Spleen (tissue), 11 donors: Measurements from ENCODE around the gene PDE1C. TPM values are rescaled to one million over a fixed set of nuclear protein-coding genes. Genes with fewer than 3 reads are reported as not detected.

Source experiments
- DNase-seq: peaks from one replicate; pipeline ENCODE4 v3.0.0-alpha.2; 2020
- H3K27ac ChIP-seq, 8 donors: fragments of 200-600 bp; sonication (generic) in 7 of 8; 1 replicate in 4 of 8; 2 replicates in 4 of 8; pipeline versions ENCODE4 v1.5.0 to v1.8.0; 2016 to 2021; ENCODE audit warnings: inconsistent platforms in 4 of 8, mild to moderate bottlenecking in 4 of 8, moderate library complexity in 1 of 8
- H3K27me3 ChIP-seq, 7 donors: fragments of 200-600 bp; sonication (generic) in 6 of 7; replicated peaks in 1 of 7; 1 replicate in 4 of 7; 2 replicates in 3 of 7; pipeline versions ENCODE4 v1.5.0 to v1.8.0; 2016 to 2021; ENCODE audit warnings: inconsistent platforms in 3 of 7, mild to moderate bottlenecking in 1 of 7
- H3K36me3 ChIP-seq, 6 donors: fragments of 200-600 bp; sonication (generic) in 5 of 6; 1 replicate in 4 of 6; 2 replicates in 2 of 6; pipeline versions ENCODE4 v1.5.0 to v1.8.0; 2016 to 2021; ENCODE audit warnings: inconsistent platforms in 2 of 6
- H3K4me1 ChIP-seq, 6 donors: fragments of 200-600 bp; sonication (generic) in 5 of 6; 1 replicate in 3 of 6; 2 replicates in 3 of 6; pipeline versions ENCODE4 v1.5.0 to v1.8.0; 2016 to 2021; ENCODE audit warnings: inconsistent platforms in 3 of 6
- H3K4me3 ChIP-seq, 8 donors: fragments of 200-600 bp; sonication (generic) in 7 of 8; 1 replicate in 4 of 8; 2 replicates in 4 of 8; pipeline versions ENCODE4 v1.5.0 to v1.8.0; 2016 to 2021; ENCODE audit warnings: inconsistent platforms in 4 of 8, mild to moderate bottlenecking in 4 of 8, moderate library complexity in 2 of 8
- H3K9me3 ChIP-seq, 8 donors: fragments of 200-600 bp; sonication (generic) in 7 of 8; 1 replicate in 4 of 8; 2 replicates in 4 of 8; pipeline versions ENCODE4 v1.5.0 to v1.8.0; 2016 to 2021; ENCODE audit warnings: inconsistent platforms in 4 of 8
- CTCF ChIP-seq, 11 experiments: fragments of 200-600 bp in 7 of 11; fragments of 450-650 bp in 4 of 11; sonication (generic) in 4 of 11; IDR thresholded peaks in 8 of 11; conservative IDR thresholded peaks in 3 of 11; 1 replicate in 7 of 11; 2 replicates in 4 of 11; pipeline versions ENCODE4 v1.4.0 to v1.8.0; 2016 to 2021; ENCODE audit warnings: antibody characterized with exemption in 11 of 11, inconsistent platforms in 4 of 11, mild to moderate bottlenecking in 1 of 11
- POLR2A ChIP-seq, 3 donors: fragments of 450-650 bp; IDR thresholded peaks; one replicate each; pipeline ENCODE4 v1.5.1; 2017; ENCODE audit warnings: antibody characterized with exemption in 3 of 3, mild to moderate bottlenecking in 1 of 3
- POLR2AphosphoS5 ChIP-seq, 3 donors: sonication (generic); formaldehyde crosslinking; IDR thresholded peaks; one replicate each; pipeline ENCODE4 v1.5.1; 2017; ENCODE audit warnings: antibody characterized with exemption in 3 of 3
- WGBS, 5 donors: extraction: QIAGEN DNeasy Blood & Tissue Kit in 3 of 5; methylation state at CpG; one replicate each; pipeline versions ENCODE4 v1.1.5 to v1.1.7; 2013 to 2018; 5-methylcytosine and 5-hydroxymethylcytosine counted together
- intact Hi-C: fragments of 100-400 bp; cut with DNase I; formaldehyde crosslinking; loops from one replicate; pipeline ENCODE4 v1.15.0; 2023; ENCODE audit warnings: low total_unique reads
- polyA plus RNA-seq, 3 donors: library from polyadenylated mRNA; stranded (reverse); fragments of 200-250 nt; gene quantifications; one replicate each; pipeline ENCODE4 v1.2.1, GENCODE V29; 2013
- total RNA-seq, 7 donors: library from RNA; depleted of rRNA in 3 of 7; stranded (reverse); fragments of >200 nt in 3 of 7; fragmentation: NEBNext Ultra II Directional in 4 of 7; extraction: Animal tissue kit (Norgen Biotek cat#: 25700) in 4 of 7; gene quantifications; one replicate each; pipeline versions ENCODE4 v1.1.0 to v1.2.1, GENCODE V29; 2016 to 2021
- donor health status: healthy with polysubstance abuse.
- donor health status: DM: no; HTN: no; CAD: no; lungs with moderate emphysema.
- donor health status: DM: no; HTN: no; CAD: no.
- donor health status: Bipolar disorder and iron deficiency.
- donor health status: healthy.
- donor health status: DM: no; HTN: no; CAD: no.
- donor health status: DM: yes; HTN: yes; CAD: no.

Gene PDE1C
- total and polyA plus RNA-seq, 10 donors = 0.53 to 3.3 (median 1.6) TPM

DNA sequence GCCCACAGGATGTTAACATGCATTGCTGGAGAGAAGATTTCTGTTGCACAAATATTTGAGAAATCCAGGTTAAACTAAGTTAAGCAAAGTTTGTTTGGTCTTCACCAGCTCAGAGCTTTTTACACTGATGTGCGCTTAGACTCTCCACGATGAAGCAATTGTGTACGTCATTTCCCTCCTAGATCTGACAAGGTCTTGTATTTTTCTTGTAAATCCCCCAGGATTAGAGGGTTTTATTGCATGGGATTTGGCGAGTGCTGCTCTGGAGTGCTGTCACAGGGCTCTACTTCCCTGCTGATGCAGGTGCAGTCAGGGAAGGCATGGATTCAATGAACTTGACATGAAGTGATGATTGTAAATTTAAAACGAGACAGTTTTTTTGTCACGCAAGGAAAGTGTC is 173.3 kb downstream of the PDE1C start:
- Histone ChIP-seq H3K27ac (no peak overlapping the region), H3K4me1 (no peaks in the 10 kb centered on the region), H3K27me3 (no peaks in the 10 kb centered on the region), H3K9me3 (no peaks in the 10 kb centered on the region), H3K4me3 (no peak overlapping the region), H3K36me3 (no peaks in the 10 kb centered on the region)
- intact Hi-C loops = no loop called here
- DNase-seq = no peak
- 81 to 92% (median 84%) methylated on average over 6 of the region's 6 CpGs for WGBS, 5 donors
- TF ChIP-seq CTCF (IDR thresholded peaks at IDR 0.05 in 8 of 11, conservative IDR thresholded peaks at IDR 0.05 in 3 of 11) (no peak), POLR2AphosphoS5 (IDR thresholded peaks at IDR 0.05) (no peak), POLR2A (IDR thresholded peaks at IDR 0.05) (no peak)

DNA sequence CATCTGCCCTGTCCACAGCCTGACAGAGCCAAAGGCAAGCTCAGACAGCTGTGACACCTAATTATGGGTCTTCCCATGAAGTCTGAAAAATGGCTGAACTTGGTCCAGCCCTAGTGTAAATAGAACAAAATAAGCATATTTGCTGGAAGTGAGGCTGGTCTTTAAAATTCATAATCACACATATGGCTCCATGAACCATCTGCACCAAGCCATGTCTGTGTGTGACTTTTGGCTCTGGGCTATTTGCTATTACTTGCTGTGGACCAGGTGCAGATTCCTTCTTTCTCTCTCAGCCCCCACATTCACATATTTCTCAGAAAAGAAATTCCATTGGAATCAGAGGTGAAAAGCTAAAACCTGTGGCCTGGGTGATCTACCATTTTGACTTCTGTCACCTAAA is 175.9 kb downstream of the PDE1C start:
- H3K4me1 ChIP-seq = no peaks in the 10 kb centered on the region
- H3K27me3 ChIP-seq = no peaks in the 10 kb centered on the region
- no peak overlapping the region for H3K4me3 ChIP-seq
- intact Hi-C loops = no loop called here
- no peaks in the 10 kb centered on the region for H3K9me3 ChIP-seq
- no peak for DNase-seq
- TF ChIP-seq POLR2AphosphoS5 (IDR thresholded peaks at IDR 0.05) (no peak), CTCF (IDR thresholded peaks at IDR 0.05 in 8 of 11, conservative IDR thresholded peaks at IDR 0.05 in 3 of 11) (no peak), POLR2A (IDR thresholded peaks at IDR 0.05) (no peak)
- H3K27ac ChIP-seq = no peak overlapping the region
- H3K36me3 ChIP-seq = no peaks in the 10 kb centered on the region

GRCh38 chr7:31893365-31893764 is 176.8 kb downstream of the PDE1C start:
- Histone ChIP-seq H3K36me3 (no peaks in the 10 kb centered on the region), H3K4me1 (no peaks in the 10 kb centered on the region), H3K27me3 (no peaks in the 10 kb centered on the region), H3K9me3 (no peaks in the 10 kb centered on the region), H3K4me3 (no peak overlapping the region), H3K27ac (no peak overlapping the region)
- TF ChIP-seq POLR2A (IDR thresholded peaks at IDR 0.05) = no peak
- TF ChIP-seq CTCF (IDR thresholded peaks at IDR 0.05 in 8 of 11, conservative IDR thresholded peaks at IDR 0.05 in 3 of 11) = no peak
- no peak for TF ChIP-seq POLR2AphosphoS5 (IDR thresholded peaks at IDR 0.05)
- WGBS, 5 donors = 73 to 80% (median 75%) methylated on average over 3 of the region's 3 CpGs
- DNase-seq = no peak
- intact Hi-C loops = no loop called here

GRCh38 chr7:31892099-31892829 is 177.9 kb downstream of the PDE1C start:
- H3K36me3 ChIP-seq = no peaks in the 10 kb centered on the region
- no peaks in the 10 kb centered on the region for H3K9me3 ChIP-seq
- no peak for TF ChIP-seq POLR2A (IDR thresholded peaks at IDR 0.05)
- no peak for TF ChIP-seq POLR2AphosphoS5 (IDR thresholded peaks at IDR 0.05)
- no peak for TF ChIP-seq CTCF (IDR thresholded peaks at IDR 0.05 in 8 of 11, conservative IDR thresholded peaks at IDR 0.05 in 3 of 11)
- H3K4me1 ChIP-seq = no peaks in the 10 kb centered on the region
- H3K27ac ChIP-seq = no peak overlapping the region
- 61 to 85% (median 81%) methylated on average over 3 of the region's 3 CpGs for WGBS, 5 donors
- no peak for DNase-seq
- intact Hi-C loops = no loop called here
- H3K27me3 ChIP-seq = no peaks in the 10 kb centered on the region
- H3K4me3 ChIP-seq = no peak overlapping the region
